Stimulated activated CD4-positive, alpha-beta T cell treated with anti-CD3 and anti-CD28 coated beads, Interleukin-4, amount 100 ng/mL, for 1 hour (primary cell): ENCODE measurements around the gene DENND4B.

Source experiments
- DNase-seq: peaks from one replicate; pipeline ENCODE4 v3.0.0-alpha.2; 2020

DENND4B gene

GRCh38 chr1:153945131-153945794 lies 1.3 kb downstream of the DENND4B start:
- peak; percentile 66 for DNase-seq

DNA sequence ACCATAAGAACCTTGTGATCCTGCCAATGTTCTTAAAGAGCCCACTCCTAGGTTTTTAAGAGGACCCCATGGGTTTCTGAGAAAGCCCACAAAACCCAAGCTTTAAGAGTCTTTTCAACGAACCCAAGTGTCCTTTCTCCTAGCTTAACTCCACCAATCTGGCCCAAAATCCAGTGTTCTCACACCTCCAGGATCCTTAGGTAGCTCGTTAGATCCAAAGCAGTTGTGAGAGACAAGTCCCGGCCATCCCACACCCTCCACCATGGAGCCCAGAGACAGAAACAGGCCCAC lies 1.7 kb downstream of the DENND4B start:
- DNase-seq: no peak

DNA sequence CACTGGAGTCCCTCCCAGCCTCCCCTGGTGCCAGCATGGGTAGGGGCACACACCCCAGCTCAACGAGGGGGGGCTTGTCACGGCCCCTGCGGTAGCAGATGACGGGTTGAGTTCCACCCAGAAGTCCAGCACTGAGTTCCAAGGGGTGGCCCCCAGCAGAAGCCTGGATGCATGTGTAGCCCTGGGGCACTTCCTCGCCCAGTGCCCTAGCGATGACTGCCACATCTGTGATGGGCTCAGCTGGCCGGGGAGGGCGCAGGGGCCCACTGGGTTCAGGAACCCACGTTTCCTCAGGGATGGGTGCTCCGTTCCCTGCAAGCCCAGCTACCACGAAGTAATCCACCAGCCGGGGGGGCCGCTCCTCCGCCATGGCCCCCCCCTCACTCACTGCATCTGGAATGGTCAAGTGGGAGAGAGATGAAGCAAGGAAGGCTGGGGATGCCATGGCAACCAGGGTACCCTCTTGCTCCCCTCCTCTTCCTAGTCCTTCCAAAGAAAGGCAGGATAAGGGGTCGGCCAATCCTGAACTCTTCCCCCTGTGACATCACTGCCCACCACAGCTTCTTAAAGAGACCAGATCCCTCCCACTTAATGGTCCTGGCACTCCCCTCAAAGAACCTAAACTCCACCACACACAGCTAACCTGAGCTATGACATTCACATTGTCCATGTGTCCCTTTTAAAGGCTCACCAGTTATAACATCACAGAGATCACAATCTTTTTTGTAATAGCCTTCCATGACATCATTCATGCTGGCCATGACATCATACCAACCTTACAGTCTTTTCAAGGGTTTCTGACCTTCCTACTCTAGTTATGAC lies 2.3 kb downstream of the DENND4B start:
- no peak for DNase-seq

- no peak for DNase-seq
Measured at GRCh38 chr1:153942766-153943549, 3.6 kb downstream of the DENND4B start.

- DNase-seq: no peak
Measured at GRCh38 chr1:153941826-153942725, 4.4 kb downstream of the DENND4B start.

DNA sequence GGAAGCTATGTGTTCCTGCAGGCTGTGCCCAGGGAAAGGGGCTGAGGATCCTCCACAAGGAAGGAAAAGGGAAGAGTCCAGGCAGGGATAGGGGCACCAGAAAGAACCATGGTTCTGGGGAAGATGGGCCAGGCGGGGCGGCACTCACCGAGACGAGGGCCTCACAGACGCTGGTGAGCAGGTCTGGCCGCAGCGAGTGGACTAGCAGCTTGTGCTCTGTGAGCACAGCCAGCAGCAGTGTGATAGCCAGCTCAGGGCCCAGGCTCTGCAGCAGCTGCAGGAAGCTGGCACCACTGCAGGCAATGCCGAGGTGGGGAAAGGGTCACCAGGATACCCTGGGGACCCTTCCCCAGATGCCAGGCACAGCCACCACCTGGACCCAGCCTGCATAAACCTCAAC lies 5.8 kb downstream of the DENND4B start:
- no peak for DNase-seq

- DNase-seq: no peak
Measured at GRCh38 chr1:153939476-153939875, 7.0 kb downstream of the DENND4B start.

DNA sequence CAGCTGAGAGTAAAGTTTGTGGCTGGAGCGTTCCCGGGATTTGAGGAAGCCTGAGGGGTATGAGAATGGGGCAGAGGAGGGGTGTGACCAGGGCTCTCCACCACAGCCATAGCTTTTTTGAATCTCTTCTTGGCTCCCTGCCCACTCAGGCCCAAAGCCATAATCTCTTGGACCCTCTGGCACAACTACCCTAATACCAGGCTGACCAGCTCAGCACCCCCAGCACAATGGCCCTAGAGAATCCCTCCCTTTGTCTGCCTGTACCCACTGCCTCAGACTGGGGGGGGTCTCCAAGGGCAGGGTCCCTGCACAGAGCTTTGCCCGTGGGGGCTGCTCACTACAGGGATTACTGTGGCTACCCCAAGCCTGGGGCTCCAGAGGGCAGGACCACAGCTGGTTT lies 7.5 kb downstream of the DENND4B start:
- no peak for DNase-seq

DNA sequence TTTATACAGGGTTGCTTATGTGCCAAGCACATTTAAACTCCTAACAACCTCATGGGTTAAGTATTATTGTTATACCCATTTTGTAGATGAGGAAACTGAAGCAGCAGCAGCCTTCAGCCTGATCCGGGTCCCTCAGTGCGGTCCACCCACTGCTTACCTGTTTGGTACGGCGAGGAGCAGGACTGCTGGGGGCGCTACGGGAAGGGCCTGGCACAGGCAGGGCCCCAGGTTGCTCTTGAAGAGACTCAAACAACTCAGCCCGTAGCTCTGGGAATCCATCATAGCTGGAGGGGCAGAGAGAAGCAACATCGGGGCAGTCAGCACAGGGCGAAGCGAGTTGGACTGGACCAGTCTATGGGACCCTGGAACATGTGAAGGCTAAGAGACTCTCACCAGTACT lies 9.2 kb downstream of the DENND4B start:
- no peak for DNase-seq

GRCh38 chr1:153936011-153936802 lies 10.3 kb downstream of the DENND4B start:
- no peak for DNase-seq

GRCh38 chr1:153934746-153935145 lies 11.8 kb downstream of the DENND4B start:
- DNase-seq: no peak

DNA sequence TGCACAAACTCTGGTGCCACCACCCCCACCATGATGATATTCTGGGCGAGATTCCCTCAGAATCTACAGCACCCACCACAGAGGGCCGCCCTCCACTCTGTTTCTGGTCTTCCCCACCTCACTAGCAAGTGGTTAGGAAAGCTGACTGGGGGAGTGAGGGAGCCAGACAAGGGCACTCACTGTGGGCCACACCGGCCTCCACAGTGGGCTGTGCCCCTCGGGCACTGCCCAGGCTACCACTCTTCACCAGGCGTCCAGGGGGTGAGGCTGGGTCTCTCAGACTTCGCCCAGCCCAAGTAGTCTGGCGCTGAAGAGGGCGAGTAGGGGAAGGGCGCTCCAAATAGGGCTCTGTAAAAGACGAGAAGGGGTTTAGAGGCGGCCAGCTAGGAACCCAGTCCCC lies 12.6 kb downstream of the DENND4B start:
- DNase-seq: no peak

DNA sequence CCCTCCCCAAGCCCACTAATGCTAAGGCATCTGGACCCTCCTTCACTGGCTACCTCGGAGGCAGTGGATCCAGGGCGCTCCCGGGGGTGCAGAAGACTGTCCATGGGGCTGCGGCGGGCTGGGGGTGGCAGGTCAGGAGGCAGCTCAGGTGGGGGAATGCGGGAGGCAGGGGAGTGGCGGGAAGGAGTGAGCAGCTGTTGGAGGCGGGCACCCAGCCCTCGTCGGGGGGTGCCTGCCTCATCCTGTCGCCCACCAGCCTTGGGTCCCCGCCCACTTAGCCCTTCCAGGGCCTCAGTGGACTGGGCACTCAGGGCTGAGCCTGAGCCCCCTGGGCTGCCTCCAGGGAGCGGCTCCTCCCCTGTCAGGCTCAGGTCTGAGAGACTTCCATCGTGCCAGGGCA lies 13.1 kb downstream of the DENND4B start:
- no peak for DNase-seq

- no peak for DNase-seq
Measured at GRCh38 chr1:153932156-153933131, 14.1 kb downstream of the DENND4B start.

DNA sequence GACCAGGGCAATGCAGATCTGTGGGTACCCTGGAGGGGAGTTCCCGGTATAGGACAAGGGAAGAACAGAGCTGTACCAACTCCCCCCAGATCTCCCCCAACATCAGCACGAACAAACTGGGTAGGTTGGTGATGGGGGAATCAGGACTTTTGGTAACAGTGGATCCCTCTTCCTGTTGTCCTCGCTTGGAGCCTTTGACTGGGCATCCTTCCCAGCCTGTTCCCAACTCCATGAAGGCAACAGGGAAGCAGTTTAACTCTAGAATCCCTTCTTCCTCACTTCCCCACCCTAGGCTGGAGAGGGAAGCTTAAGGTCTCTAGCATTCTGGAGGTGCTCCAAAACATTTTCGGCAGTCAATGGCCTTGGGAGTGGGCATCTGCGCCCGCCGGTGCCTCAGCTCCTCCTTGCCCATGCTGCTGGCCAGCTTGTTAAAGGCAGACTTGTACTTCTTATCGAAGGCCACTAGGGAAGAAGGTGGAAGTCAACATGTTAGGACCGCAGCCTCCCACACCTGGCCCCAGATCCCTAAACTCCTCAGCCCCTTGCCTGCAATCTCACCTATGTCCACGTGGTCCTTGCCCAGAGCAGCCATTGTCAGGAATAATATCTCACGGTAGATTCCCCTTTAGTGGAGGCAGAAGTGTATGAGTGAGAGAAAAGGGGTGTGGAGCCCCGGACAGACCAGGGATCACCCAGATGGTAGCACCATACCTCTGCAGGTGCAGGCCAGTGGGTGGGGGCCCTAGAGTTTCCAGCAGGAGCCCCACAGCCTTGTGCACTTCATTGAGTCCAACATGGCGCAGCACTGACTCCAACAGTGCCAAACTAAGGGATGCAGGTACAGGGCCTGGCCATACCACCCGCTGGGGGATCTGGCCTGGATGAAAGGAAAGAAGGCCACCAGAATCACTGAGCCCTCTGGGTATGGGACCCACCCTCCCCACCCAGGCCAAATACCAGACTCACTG lies 16.3 kb downstream of the DENND4B start:
- no peak for DNase-seq

GRCh38 chr1:153929426-153929825 lies 17.1 kb downstream of the DENND4B start:
- no peak for DNase-seq

DNA sequence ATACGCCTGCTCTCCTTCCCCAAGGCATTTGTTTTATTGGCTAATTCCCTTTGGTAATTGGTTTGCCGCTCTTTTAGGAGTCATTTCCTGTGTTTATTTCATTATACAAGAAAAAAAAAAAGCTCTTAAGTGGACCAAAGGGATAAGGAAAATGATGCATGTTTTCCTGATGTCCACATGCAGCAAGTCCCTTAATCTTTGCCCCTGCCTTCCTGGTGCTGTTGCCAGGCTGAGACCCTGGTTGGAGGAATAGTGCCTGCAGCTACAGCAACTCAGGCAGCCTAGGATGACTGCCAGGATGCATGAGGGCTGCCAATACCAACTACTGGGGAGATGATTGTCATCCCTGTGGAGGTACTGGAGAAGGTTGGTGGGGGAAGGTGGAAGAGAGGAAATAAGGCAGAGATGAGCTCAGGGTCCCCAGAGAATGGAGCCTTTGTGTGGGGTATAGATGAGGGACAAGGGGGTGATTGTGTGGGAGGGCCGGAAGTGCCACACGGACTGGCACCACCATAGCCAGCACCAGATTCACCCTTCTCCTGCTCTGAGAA lies 17.7 kb downstream of the DENND4B start:
- no peak for DNase-seq

DNA sequence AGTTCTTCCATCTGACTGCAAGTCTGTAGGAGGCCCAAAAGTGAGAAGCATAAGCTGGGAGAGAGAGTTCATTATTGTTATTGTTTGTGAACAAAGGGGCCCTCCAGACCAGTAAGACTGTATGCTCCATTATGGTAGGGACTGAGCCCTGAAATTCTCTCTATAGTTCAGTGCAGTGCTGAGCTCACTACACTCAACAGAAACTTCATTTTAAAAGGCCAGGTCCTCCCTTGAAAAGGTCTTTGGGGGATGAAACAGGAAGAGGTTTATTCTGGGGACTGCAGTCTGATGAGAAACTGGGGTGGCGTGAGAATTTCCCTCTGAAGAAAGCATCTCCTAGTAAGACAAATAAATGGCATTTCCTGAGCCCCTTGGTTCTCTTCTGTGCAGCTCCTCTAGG lies 18.3 kb downstream of the DENND4B start:
- no peak for DNase-seq

DNA sequence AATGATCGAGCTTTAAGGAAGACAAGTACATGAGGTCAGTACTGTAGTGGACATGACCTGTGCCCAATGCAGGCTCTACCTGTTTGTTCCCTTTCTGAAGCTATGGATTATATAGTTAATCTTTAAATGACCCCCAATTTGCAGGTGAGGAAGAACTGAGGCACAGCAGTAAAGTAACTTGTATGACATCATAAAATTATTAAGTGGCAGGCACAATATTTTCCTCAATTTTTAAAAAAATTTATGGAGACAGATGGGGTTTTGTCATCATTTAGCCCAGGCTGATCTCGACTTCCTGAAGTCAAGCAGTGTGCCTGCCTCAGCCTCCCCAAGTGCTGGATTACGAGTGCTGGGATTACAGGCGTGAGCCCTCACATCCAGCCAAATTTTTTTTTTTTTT lies 20.1 kb downstream of the DENND4B start:
- DNase-seq: no peak
